Astrocyte (in vitro differentiated cells and primary cell): Measurements from ENCODE around the gene PHACTR4. TPM values are rescaled to one million over a fixed set of nuclear protein-coding genes. Genes with fewer than 3 reads are reported as not detected.

Source experiments
- DNase-seq: peaks from one replicate; pipeline ENCODE4 v3.0.0-alpha.2; 2010; ENCODE audit warnings: low read depth
- FAIRE-seq: peaks from 2 replicates; lab custom pipeline; 2011; peaks lifted over from hg19 to GRCh38; lab: Jason Lieb, UNC
- H2AFZ ChIP-seq: 2 replicates; pipeline ENCODE4 v1.6.0; 2012; ENCODE audit warnings: low read depth, low read length, inconsistent platforms
- H3K27ac ChIP-seq: 2 replicates; pipeline ENCODE4 v1.5.1; 2011; ENCODE audit warnings: low read depth, low read length, inconsistent platforms
- H3K27me3 ChIP-seq: 2 replicates; pipeline ENCODE4 v1.6.0; 2011; ENCODE audit warnings: low read length, inconsistent platforms; ENCODE audit not compliant: insufficient read depth
- H3K36me3 ChIP-seq: 2 replicates; pipeline ENCODE4 v1.5.1; 2011; ENCODE audit warnings: low read length, inconsistent platforms; ENCODE audit not compliant: insufficient read depth
- H3K4me1 ChIP-seq: 2 replicates; pipeline ENCODE4 v1.5.1; 2011; ENCODE audit warnings: low read length, inconsistent platforms; ENCODE audit not compliant: insufficient read depth
- H3K4me2 ChIP-seq: 2 replicates; pipeline ENCODE4 v1.6.0; 2012; ENCODE audit warnings: low read length, inconsistent platforms
- H3K4me3 ChIP-seq: 2 replicates; pipeline ENCODE4 v1.5.1; 2011; ENCODE audit warnings: low read depth, mild to moderate bottlenecking, low read length, inconsistent platforms; ENCODE audit not compliant: insufficient read depth
- H3K79me2 ChIP-seq: 2 replicates; pipeline ENCODE4 v1.6.0; 2012; ENCODE audit warnings: mild to moderate bottlenecking, low read length, inconsistent platforms; ENCODE audit not compliant: insufficient read depth
- H3K9ac ChIP-seq: 2 replicates; pipeline ENCODE4 v1.6.0; 2012; ENCODE audit warnings: mild to moderate bottlenecking, low read length, inconsistent platforms
- H3K9me3 ChIP-seq: 2 replicates; pipeline ENCODE4 v1.5.1; 2012; ENCODE audit warnings: low read depth, mild to moderate bottlenecking, low read length, inconsistent platforms; ENCODE audit not compliant: insufficient read depth
- H4K20me1 ChIP-seq: 2 replicates; pipeline ENCODE4 v1.6.0; 2012; ENCODE audit warnings: low read length, inconsistent platforms; ENCODE audit not compliant: insufficient read depth
- H3K27ac Mint-ChIP-seq: one replicate; pipeline ENCODE4 v1.8.0; 2021; ENCODE audit warnings: mild to moderate bottlenecking, mixed read lengths; ENCODE audit not compliant: unreplicated experiment
- H3K27me3 Mint-ChIP-seq: one replicate; pipeline ENCODE4 v1.8.0; 2021; ENCODE audit warnings: low read depth, mixed read lengths; ENCODE audit not compliant: unreplicated experiment
- H3K36me3 Mint-ChIP-seq: one replicate; pipeline ENCODE4 v1.8.0; 2021; ENCODE audit warnings: low read depth, mixed read lengths; ENCODE audit not compliant: unreplicated experiment
- H3K4me1 Mint-ChIP-seq: one replicate; pipeline ENCODE4 v1.8.0; 2021; ENCODE audit warnings: low read depth, mixed read lengths; ENCODE audit not compliant: unreplicated experiment
- H3K4me3 Mint-ChIP-seq: one replicate; pipeline ENCODE4 v1.8.0; 2021; ENCODE audit warnings: mild to moderate bottlenecking, moderate library complexity, mixed read lengths; ENCODE audit not compliant: unreplicated experiment
- H3K9me3 Mint-ChIP-seq: one replicate; pipeline ENCODE4 v1.8.0; 2021; ENCODE audit warnings: mild to moderate bottlenecking, mixed read lengths; ENCODE audit not compliant: unreplicated experiment
- EZH2 ChIP-seq: IDR thresholded peaks from 2 replicates; pipeline ENCODE4 v1.6.1; 2012; ENCODE audit warnings: mild to moderate bottlenecking, low read length, inconsistent platforms; ENCODE audit not compliant: insufficient read depth
- total RNA-seq: library from RNA; stranded (reverse); gene quantifications from 2 replicates; pipeline ENCODE4 v1.2.1, GENCODE V29; 2021
- TF ChIP-seq, protein P1 (sequence below): IDR thresholded peaks from 2 replicates; pipeline ENCODE4 v1.5.1; 2011; ENCODE audit warnings: low read depth, mild to moderate bottlenecking, inconsistent platforms, low read length, moderate library complexity; ENCODE audit not compliant: insufficient read depth

Gene PHACTR4
- total RNA-seq, 1 donor from 2014 or later: 78.5 TPM

DNA sequence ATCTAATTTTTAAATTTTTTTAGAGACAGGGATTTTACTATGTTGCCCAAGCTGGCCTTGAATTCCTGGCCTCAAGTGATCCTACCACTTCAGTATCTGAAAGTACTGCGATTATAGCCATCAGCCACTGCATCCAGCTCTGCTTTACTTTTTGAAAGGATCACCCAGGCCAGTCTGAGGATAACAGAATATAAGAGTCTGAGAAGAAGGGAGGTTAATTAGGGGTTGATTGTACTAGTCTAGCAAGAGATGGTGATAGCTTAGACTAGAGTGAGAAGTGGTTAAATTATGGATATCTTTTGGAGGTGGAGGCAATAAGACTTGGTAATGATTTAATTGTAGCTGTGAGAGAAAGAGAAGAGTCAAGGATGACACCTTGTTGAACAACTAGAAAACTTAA lies 32.2 kb downstream of the PHACTR4 start:
- peaks cover 4% of the 10 kb centered on the region for H3K36me3 Mint-ChIP-seq
- no peaks in the 10 kb centered on the region for H3K9me3 Mint-ChIP-seq
- FAIRE-seq: no peak
- Histone ChIP-seq H3K9me3 (no peaks in the 10 kb centered on the region), H3K36me3 (peaks cover 2% of the 10 kb centered on the region), H3K4me2 (no peak overlapping the region), H3K4me1 (no peaks in the 10 kb centered on the region), H3K4me3 (no peak overlapping the region), H3K27ac (no peak overlapping the region), H3K79me2 (peaks cover 77% of the 10 kb centered on the region), H2AFZ (no peak overlapping the region), H3K9ac (no peak overlapping the region), H4K20me1 (peaks cover 30% of the 10 kb centered on the region), H3K27me3 (no peaks in the 10 kb centered on the region)
- DNase-seq: no peak
- H3K27me3 Mint-ChIP-seq: no peaks in the 10 kb centered on the region
- H3K4me3 Mint-ChIP-seq: no peak overlapping the region
- H3K4me1 Mint-ChIP-seq: peaks cover 13% of the 10 kb centered on the region
- no peak for TF ChIP-seq EZH2
- TF ChIP-seq, protein P1, sequence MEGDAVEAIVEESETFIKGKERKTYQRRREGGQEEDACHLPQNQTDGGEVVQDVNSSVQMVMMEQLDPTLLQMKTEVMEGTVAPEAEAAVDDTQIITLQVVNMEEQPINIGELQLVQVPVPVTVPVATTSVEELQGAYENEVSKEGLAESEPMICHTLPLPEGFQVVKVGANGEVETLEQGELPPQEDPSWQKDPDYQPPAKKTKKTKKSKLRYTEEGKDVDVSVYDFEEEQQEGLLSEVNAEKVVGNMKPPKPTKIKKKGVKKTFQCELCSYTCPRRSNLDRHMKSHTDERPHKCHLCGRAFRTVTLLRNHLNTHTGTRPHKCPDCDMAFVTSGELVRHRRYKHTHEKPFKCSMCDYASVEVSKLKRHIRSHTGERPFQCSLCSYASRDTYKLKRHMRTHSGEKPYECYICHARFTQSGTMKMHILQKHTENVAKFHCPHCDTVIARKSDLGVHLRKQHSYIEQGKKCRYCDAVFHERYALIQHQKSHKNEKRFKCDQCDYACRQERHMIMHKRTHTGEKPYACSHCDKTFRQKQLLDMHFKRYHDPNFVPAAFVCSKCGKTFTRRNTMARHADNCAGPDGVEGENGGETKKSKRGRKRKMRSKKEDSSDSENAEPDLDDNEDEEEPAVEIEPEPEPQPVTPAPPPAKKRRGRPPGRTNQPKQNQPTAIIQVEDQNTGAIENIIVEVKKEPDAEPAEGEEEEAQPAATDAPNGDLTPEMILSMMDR: no peak
- H3K27ac Mint-ChIP-seq: no peak overlapping the region

DNA sequence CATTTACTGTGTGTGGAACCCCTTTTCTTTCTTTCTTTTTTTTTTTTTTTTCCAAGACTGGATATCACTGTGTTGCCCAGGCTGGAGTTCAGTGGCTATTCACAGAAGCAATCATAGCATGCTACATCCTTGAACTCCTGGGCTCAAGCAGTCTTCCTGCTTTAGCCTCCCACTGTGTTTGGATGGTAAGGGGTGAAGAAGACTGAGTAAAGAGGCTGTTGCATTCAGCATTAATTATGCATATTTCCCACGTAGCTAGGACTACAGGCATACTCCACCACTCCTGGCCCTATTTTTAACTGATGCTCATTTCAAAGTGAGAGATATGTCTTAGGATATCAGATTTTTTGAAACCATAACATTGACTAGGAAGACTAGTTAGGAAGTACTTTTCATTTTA lies 39.5 kb downstream of the PHACTR4 start:
- no peak overlapping the region for H2AFZ ChIP-seq
- peaks cover 45% of the 10 kb centered on the region for H3K79me2 ChIP-seq
- Mint-ChIP-seq H3K4me1 (peaks cover 10% of the 10 kb centered on the region), H3K27me3 (no peaks in the 10 kb centered on the region), H3K4me3 (no peak overlapping the region), H3K9me3 (no peaks in the 10 kb centered on the region), H3K27ac (no peak overlapping the region), H3K36me3 (peaks cover 2% of the 10 kb centered on the region)
- no peak overlapping the region for H3K9ac ChIP-seq
- H3K27me3 ChIP-seq: no peaks in the 10 kb centered on the region
- no peak for FAIRE-seq
- no peak overlapping the region for H3K4me2 ChIP-seq
- H4K20me1 ChIP-seq: peaks cover 15% of the 10 kb centered on the region
- no peaks in the 10 kb centered on the region for H3K4me1 ChIP-seq
- TF ChIP-seq, protein P1: no peak
- TF ChIP-seq EZH2: no peak
- no peak for DNase-seq
- H3K4me3 ChIP-seq: no peak overlapping the region
- no peaks in the 10 kb centered on the region for H3K9me3 ChIP-seq
- no peaks in the 10 kb centered on the region for H3K36me3 ChIP-seq
- no peak overlapping the region for H3K27ac ChIP-seq

DNA sequence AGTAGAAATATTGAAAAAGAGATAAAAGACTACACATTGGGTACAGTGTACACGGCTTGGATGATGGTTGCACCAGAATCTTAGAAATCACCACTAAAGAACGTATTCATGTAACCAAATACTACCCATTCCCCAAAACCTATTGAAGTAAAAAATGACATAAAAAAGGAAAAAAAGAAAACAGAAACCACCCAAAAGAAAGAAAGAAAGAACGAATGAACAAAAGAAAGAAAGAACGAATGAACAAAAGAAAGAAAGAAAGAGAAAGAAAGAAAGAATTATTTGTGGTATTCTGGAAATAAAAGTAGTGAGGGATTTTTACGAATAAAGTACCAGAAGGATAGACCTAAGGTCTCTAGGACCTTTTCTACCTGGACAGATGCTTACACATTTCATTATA lies 42.1 kb downstream of the PHACTR4 start:
- Histone ChIP-seq H3K4me3 (no peak overlapping the region), H4K20me1 (peaks cover 22% of the 10 kb centered on the region)

More for the DNA sequence above, 42.1 kb downstream of the PHACTR4 start:
- Histone ChIP-seq H3K4me1 (no peaks in the 10 kb centered on the region), H3K9me3 (no peaks in the 10 kb centered on the region), H3K36me3 (no peaks in the 10 kb centered on the region), H3K9ac (no peak overlapping the region), H2AFZ (no peak overlapping the region), H3K79me2 (peaks cover 40% of the 10 kb centered on the region), H3K27me3 (no peaks in the 10 kb centered on the region), H3K27ac (no peak overlapping the region), H3K4me2 (no peak overlapping the region)
- H3K4me3 Mint-ChIP-seq: no peak overlapping the region
- no peak for FAIRE-seq
- no peaks in the 10 kb centered on the region for H3K27me3 Mint-ChIP-seq
- TF ChIP-seq, protein P1: no peak
- TF ChIP-seq EZH2: no peak
- H3K36me3 Mint-ChIP-seq: peaks cover 2% of the 10 kb centered on the region
- no peak overlapping the region for H3K27ac Mint-ChIP-seq
- no peaks in the 10 kb centered on the region for H3K9me3 Mint-ChIP-seq
- no peak for DNase-seq
- peaks cover 19% of the 10 kb centered on the region for H3K4me1 Mint-ChIP-seq
